Activated CD8-positive, alpha-beta memory T cell treated with anti-CD3 and anti-CD28 coated beads, Interleukin-2, amount 50 U/mL, for 24 hours (primary cell): Measurements from ENCODE around the gene HSPB7.

Experiments
- DNase-seq: peaks from one replicate; pipeline ENCODE4 v3.0.0-alpha.2; 2020; ENCODE audit errors: extremely low read depth

The HSPB7 gene

GRCh38 chr1:15975805-15976680 lies 41.8 kb downstream of the HSPB7 start, which contains the start of gene ZBTB17:
Gene ZBTB17 (minus strand): TSS chr1:15976101. CDS start chr1:15948495, 27,606 bp downstream.
- peak; percentile 86 for DNase-seq

GRCh38 chr1:15975358-15975804 lies 42.5 kb downstream of the HSPB7 start:
- peak; percentile 59 for DNase-seq

- DNase-seq, result no peak
Measured at GRCh38 chr1:15974855-15975254, 43.0 kb downstream of the HSPB7 start.

- no peak for DNase-seq
Measured at GRCh38 chr1:15973772-15974171, 44.1 kb downstream of the HSPB7 start.

GRCh38 chr1:15972409-15972808 lies 45.4 kb downstream of the HSPB7 start:
- no peak for DNase-seq

- no peak for DNase-seq
Measured at GRCh38 chr1:15970911-15971310, 46.9 kb downstream of the HSPB7 start.

- DNase-seq, result no peak
Measured at GRCh38 chr1:15969321-15969880, 48.4 kb downstream of the HSPB7 start.

- no peak for DNase-seq
Measured at GRCh38 chr1:15968172-15968571, 49.7 kb downstream of the HSPB7 start.

- no peak for DNase-seq
Measured at GRCh38 chr1:15966956-15967344, 50.9 kb downstream of the HSPB7 start.

GRCh38 chr1:15966081-15966955 lies 51.5 kb downstream of the HSPB7 start:
- peak; percentile 64 for DNase-seq

GRCh38 chr1:15965228-15965767 lies 52.5 kb downstream of the HSPB7 start:
- no peak for DNase-seq
